Hepatocyte (in vitro differentiated cells): ENCODE data around the gene ARID1A. TPM values are rescaled to one million over a fixed set of nuclear protein-coding genes. Genes with fewer than 3 reads are reported as not detected.

ENCODE experiments used
- DNase-seq: peaks from one replicate; pipeline ENCODE4 v3.0.0-alpha.2; 2016; ENCODE audit warnings: low spot score
- H2AFZ ChIP-seq: fragments of 200-600 bp; sonication (generic); 2 replicates; pipeline ENCODE4 v1.6.0; 2016; ENCODE audit warnings: antibody characterized with exemption, mild to moderate bottlenecking
- H3K27ac ChIP-seq: fragments of 200-600 bp; sonication (generic); 2 replicates; pipeline ENCODE4 v1.5.1; 2016; ENCODE audit warnings: mild to moderate bottlenecking
- H3K27me3 ChIP-seq: fragments of 200-600 bp; sonication (generic); 2 replicates; pipeline ENCODE4 v1.6.1; 2016
- H3K36me3 ChIP-seq: fragments of 200-600 bp; sonication (generic); replicated peaks from 2 replicates; pipeline ENCODE4 v1.5.1; 2016; ENCODE audit warnings: low read depth; ENCODE audit not compliant: insufficient read depth
- H3K4me1 ChIP-seq: fragments of 200-600 bp; sonication (generic); 2 replicates; pipeline ENCODE4 v1.5.1; 2016; ENCODE audit warnings: mild to moderate bottlenecking, moderate library complexity; ENCODE audit not compliant: insufficient read depth
- H3K4me2 ChIP-seq: fragments of 200-600 bp; sonication (generic); 2 replicates; pipeline ENCODE4 v1.6.0; 2016
- H3K4me3 ChIP-seq: fragments of 200-600 bp; sonication (generic); 2 replicates; pipeline ENCODE4 v1.5.1; 2016; ENCODE audit warnings: mild to moderate bottlenecking
- H3K79me2 ChIP-seq: fragments of 200-600 bp; sonication (generic); 2 replicates; pipeline ENCODE4 v1.6.0; 2017; ENCODE audit warnings: mild to moderate bottlenecking
- H3K9me2 ChIP-seq: fragments of 200-600 bp; sonication (generic); replicated peaks from 2 replicates; pipeline ENCODE4 v1.6.0; 2017; ENCODE audit warnings: mild to moderate bottlenecking; ENCODE audit not compliant: insufficient read depth
- H3K9me3 ChIP-seq: fragments of 200-600 bp; sonication (generic); 2 replicates; pipeline ENCODE4 v1.5.1; 2016; ENCODE audit warnings: low read depth, mild to moderate bottlenecking
- H4K20me1 ChIP-seq: fragments of 200-600 bp; sonication (generic); 2 replicates; pipeline ENCODE4 v1.6.0; 2016; ENCODE audit warnings: mild to moderate bottlenecking; ENCODE audit not compliant: insufficient read depth, poor library complexity, severe bottlenecking
- EZH2 ChIP-seq: fragments of 200-600 bp; sonication (generic); IDR thresholded peaks from 2 replicates; pipeline ENCODE4 v1.6.1; 2016; ENCODE audit warnings: antibody characterized with exemption, mild to moderate bottlenecking, borderline replicate concordance
- EZH2phosphoT487 ChIP-seq: fragments of 200-600 bp; sonication (generic); IDR thresholded peaks from one replicate; pipeline ENCODE4 v1.6.1; 2018; ENCODE audit warnings: antibody characterized with exemption, mild to moderate bottlenecking, low read depth, moderate library complexity; ENCODE audit not compliant: unreplicated experiment, severe bottlenecking
- WGBS: methylation state at CpG from one replicate; pipeline ENCODE4 v1.1.6; 2016; ENCODE audit warnings: low lambda C conversion rate; ENCODE audit errors: missing lambda C conversion rate; 5-methylcytosine and 5-hydroxymethylcytosine counted together
- polyA plus RNA-seq: library from polyadenylated mRNA; unstranded; fragments of >200 nt; fragmentation: Nextera tagmentation; extraction: Ambion mirVana; gene quantifications from 2 replicates; pipeline ENCODE4 v1.2.1, GENCODE V29; 2016
- total RNA-seq: library from RNA; depleted of rRNA; stranded (reverse); fragments of >200 nt; gene quantifications from 2 replicates; pipeline ENCODE4 v1.2.3, GENCODE V29; 2014
- TF ChIP-seq, protein P1 (sequence below): fragments of 200-600 bp; sonication (generic); IDR thresholded peaks from 2 replicates; pipeline ENCODE4 v1.5.1; 2016; ENCODE audit warnings: antibody characterized with exemption, mild to moderate bottlenecking; ENCODE audit not compliant: poor library complexity

Gene ARID1A
- total and polyA plus RNA-seq, 2 experiments from 2014 or later, result 27.9 to 35.8 TPM

- 88% methylated on average over 5 of the region's 5 CpGs for WGBS
- H4K20me1 ChIP-seq, result peaks cover 70% of the 10 kb centered on the region
- no peak for TF ChIP-seq EZH2phosphoT487
- TF ChIP-seq, protein P1, sequence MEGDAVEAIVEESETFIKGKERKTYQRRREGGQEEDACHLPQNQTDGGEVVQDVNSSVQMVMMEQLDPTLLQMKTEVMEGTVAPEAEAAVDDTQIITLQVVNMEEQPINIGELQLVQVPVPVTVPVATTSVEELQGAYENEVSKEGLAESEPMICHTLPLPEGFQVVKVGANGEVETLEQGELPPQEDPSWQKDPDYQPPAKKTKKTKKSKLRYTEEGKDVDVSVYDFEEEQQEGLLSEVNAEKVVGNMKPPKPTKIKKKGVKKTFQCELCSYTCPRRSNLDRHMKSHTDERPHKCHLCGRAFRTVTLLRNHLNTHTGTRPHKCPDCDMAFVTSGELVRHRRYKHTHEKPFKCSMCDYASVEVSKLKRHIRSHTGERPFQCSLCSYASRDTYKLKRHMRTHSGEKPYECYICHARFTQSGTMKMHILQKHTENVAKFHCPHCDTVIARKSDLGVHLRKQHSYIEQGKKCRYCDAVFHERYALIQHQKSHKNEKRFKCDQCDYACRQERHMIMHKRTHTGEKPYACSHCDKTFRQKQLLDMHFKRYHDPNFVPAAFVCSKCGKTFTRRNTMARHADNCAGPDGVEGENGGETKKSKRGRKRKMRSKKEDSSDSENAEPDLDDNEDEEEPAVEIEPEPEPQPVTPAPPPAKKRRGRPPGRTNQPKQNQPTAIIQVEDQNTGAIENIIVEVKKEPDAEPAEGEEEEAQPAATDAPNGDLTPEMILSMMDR, result no peak
- TF ChIP-seq EZH2, result no peak
- H3K27me3 ChIP-seq, result no peaks in the 10 kb centered on the region
- no peak for DNase-seq
- no peak overlapping the region for H3K4me3 ChIP-seq
- no peaks in the 10 kb centered on the region for H3K36me3 ChIP-seq
- no peaks in the 10 kb centered on the region for H3K9me3 ChIP-seq
- H3K9me2 ChIP-seq, result no peaks in the 10 kb centered on the region
- H3K79me2 ChIP-seq, result peaks cover 98% of the 10 kb centered on the region
- H2AFZ ChIP-seq, result no peak overlapping the region
- H3K4me1 ChIP-seq, result peaks cover 8% of the 10 kb centered on the region
- H3K27ac ChIP-seq, result no peak overlapping the region
- H3K4me2 ChIP-seq, result no peak overlapping the region
These were observed 49.4 kb downstream of the ARID1A start for GRCh38 chr1:26745191-26745590.

- H2AFZ ChIP-seq, result no peak overlapping the region
- peaks cover 75% of the 10 kb centered on the region for H4K20me1 ChIP-seq
- H3K27me3 ChIP-seq, result no peaks in the 10 kb centered on the region
- no peaks in the 10 kb centered on the region for H3K9me3 ChIP-seq
- TF ChIP-seq EZH2phosphoT487 (no peak), EZH2 (no peak)
- TF ChIP-seq, protein P1, result no peak
- DNase-seq, result no peak
- no peaks in the 10 kb centered on the region for H3K36me3 ChIP-seq
- no peak overlapping the region for H3K27ac ChIP-seq
- H3K9me2 ChIP-seq, result no peaks in the 10 kb centered on the region
- H3K79me2 ChIP-seq, result peaks cover 100% of the 10 kb centered on the region
- H3K4me3 ChIP-seq, result no peak overlapping the region
- WGBS, result 88% methylated on average over 5 of the region's 5 CpGs
- H3K4me2 ChIP-seq, result no peak overlapping the region
- H3K4me1 ChIP-seq, result no peaks in the 10 kb centered on the region
These were observed 51.2 kb downstream of the ARID1A start for GRCh38 chr1:26747048-26747447.

GRCh38 chr1:26748351-26748750, 52.5 kb downstream of the ARID1A start:
- no peak overlapping the region for H3K27ac ChIP-seq
- H3K36me3 ChIP-seq, result no peaks in the 10 kb centered on the region
- H4K20me1 ChIP-seq, result peaks cover 67% of the 10 kb centered on the region

More at GRCh38 chr1:26748351-26748750, 52.5 kb downstream of the ARID1A start:
- H3K4me2 ChIP-seq, result no peak overlapping the region
- TF ChIP-seq, protein P1, result no peak
- TF ChIP-seq EZH2 (no peak), EZH2phosphoT487 (no peak)
- no peak overlapping the region for H3K4me3 ChIP-seq
- DNase-seq, result no peak
- no peaks in the 10 kb centered on the region for H3K9me3 ChIP-seq
- peaks cover 99% of the 10 kb centered on the region for H3K79me2 ChIP-seq
- WGBS, result 96% methylated on average over 1 of the region's 1 CpG
- no peaks in the 10 kb centered on the region for H3K9me2 ChIP-seq
- H3K4me1 ChIP-seq, result no peaks in the 10 kb centered on the region
- H3K27me3 ChIP-seq, result no peaks in the 10 kb centered on the region
- H2AFZ ChIP-seq, result no peak overlapping the region
